Smooth muscle cell (in vitro differentiated cells): ENCODE results near the gene EDA. TPM values are rescaled to one million over a fixed set of nuclear protein-coding genes. Genes with fewer than 3 reads are reported as not detected.

Experiments used
- DNase-seq: peaks from one replicate; lab custom pipeline; 2025; ENCODE audit not compliant: unreplicated experiment; lab: John Stamatoyannopoulos, UW
- H2AFZ ChIP-seq: fragments of 200-600 bp; sonication (generic); 2 replicates; pipeline ENCODE4 v1.6.0; 2016; ENCODE audit warnings: antibody characterized with exemption, low read depth, mild to moderate bottlenecking
- H3F3A ChIP-seq: fragments of 200-600 bp; sonication (generic); 2 replicates; pipeline ENCODE4 v1.6.0; 2017; ENCODE audit warnings: antibody characterized with exemption, low read depth
- H3K27ac ChIP-seq: fragments of 200-600 bp; sonication (generic); 2 replicates; pipeline ENCODE4 v1.5.1; 2016; ENCODE audit warnings: low read depth, mild to moderate bottlenecking
- H3K27me3 ChIP-seq: fragments of 200-600 bp; sonication (generic); 2 replicates; pipeline ENCODE4 v1.6.1; 2016; ENCODE audit warnings: low read depth, mild to moderate bottlenecking
- H3K36me3 ChIP-seq: fragments of 200-600 bp; sonication (generic); 2 replicates; pipeline ENCODE4 v1.5.1; 2016; ENCODE audit warnings: low read depth
- H3K4me1 ChIP-seq: fragments of 200-600 bp; sonication (generic); 2 replicates; pipeline ENCODE4 v1.5.1; 2016; ENCODE audit warnings: low read depth
- H3K4me2 ChIP-seq: fragments of 200-600 bp; sonication (generic); 2 replicates; pipeline ENCODE4 v1.6.0; 2016; ENCODE audit warnings: mild to moderate bottlenecking
- H3K4me3 ChIP-seq: fragments of 200-600 bp; sonication (generic); 2 replicates; pipeline ENCODE4 v1.5.1; 2016; ENCODE audit warnings: mild to moderate bottlenecking
- H3K79me2 ChIP-seq: fragments of 200-600 bp; sonication (generic); 2 replicates; pipeline ENCODE4 v1.6.0; 2016; ENCODE audit warnings: low read depth, mild to moderate bottlenecking
- H3K9ac ChIP-seq: fragments of 200-600 bp; sonication (generic); 2 replicates; pipeline ENCODE4 v1.6.0; 2016; ENCODE audit warnings: low read depth
- H3K9me3 ChIP-seq: fragments of 200-600 bp; sonication (generic); replicated peaks from 2 replicates; pipeline ENCODE4 v1.5.1; 2016; ENCODE audit warnings: low read depth
- H4K20me1 ChIP-seq: fragments of 200-600 bp; sonication (generic); 2 replicates; pipeline ENCODE4 v1.6.0; 2016; ENCODE audit warnings: low read depth
- CTCF ChIP-seq: fragments of 200-600 bp; sonication (generic); IDR thresholded peaks from 2 replicates; pipeline ENCODE4 v1.5.1; 2017; ENCODE audit warnings: borderline replicate concordance, mild to moderate bottlenecking, antibody characterized with exemption; ENCODE audit not compliant: insufficient read depth, poor library complexity, severe bottlenecking
- WGBS: methylation state at CpG from one replicate; pipeline ENCODE4 v1.1.7; 2016; ENCODE audit warnings: low lambda C conversion rate; 5-methylcytosine and 5-hydroxymethylcytosine counted together
- polyA plus RNA-seq: library from polyadenylated mRNA; unstranded; fragments of >200 nt; fragmentation: Nextera tagmentation; extraction: Ambion mirVana; gene quantifications from 2 replicates; pipeline ENCODE4 v1.2.1, GENCODE V29; 2016
- total RNA-seq: library from RNA; depleted of rRNA; stranded (reverse); fragments of >200 nt; gene quantifications from 2 replicates; pipeline ENCODE4 v1.2.3, GENCODE V29; 2014

Gene EDA
- total and polyA plus RNA-seq, 2 experiments from 2014 or later, result 2.0 TPM; not detected in 1

- Histone ChIP-seq H3K36me3 (no peaks in the 10 kb centered on the region), H3K9ac (no peak overlapping the region), H3K27me3 (peaks cover 12% of the 10 kb centered on the region), H3K4me3 (peak overlapping the region; percentile 56), H3K4me1 (no peaks in the 10 kb centered on the region), H3F3A (no peaks in the 10 kb centered on the region), H3K27ac (no peak overlapping the region), H3K4me2 (no peak overlapping the region), H3K9me3 (no peaks in the 10 kb centered on the region), H3K79me2 (no peaks in the 10 kb centered on the region), H4K20me1 (no peaks in the 10 kb centered on the region), H2AFZ (no peak overlapping the region)
- no peak for DNase-seq
- no peak for TF ChIP-seq CTCF
- 67% methylated on average over 4 of the region's 4 CpGs for WGBS
Measured at GRCh38 chrX:69614886-69615285, 1.0 kb upstream of the EDA start.

GRCh38 chrX:69615342-69615741, 571 bp upstream of the EDA start:
- H3K79me2 ChIP-seq, result no peaks in the 10 kb centered on the region
- 56% methylated on average over 7 of the region's 7 CpGs for WGBS
- no peak overlapping the region for H3K27ac ChIP-seq
- H2AFZ ChIP-seq, result peak overlapping the region; percentile 72
- H3F3A ChIP-seq, result no peaks in the 10 kb centered on the region
- H3K27me3 ChIP-seq, result peaks cover 12% of the 10 kb centered on the region
- no peak for TF ChIP-seq CTCF
- no peaks in the 10 kb centered on the region for H3K9me3 ChIP-seq
- DNase-seq, result no peak
- no peak overlapping the region for H3K9ac ChIP-seq
- no peaks in the 10 kb centered on the region for H4K20me1 ChIP-seq
- peak overlapping the region; percentile 80 for H3K4me2 ChIP-seq
- no peaks in the 10 kb centered on the region for H3K4me1 ChIP-seq
- H3K36me3 ChIP-seq, result no peaks in the 10 kb centered on the region
- peak overlapping the region; percentile 56 for H3K4me3 ChIP-seq

- Histone ChIP-seq H3K4me2 (peak overlapping the region; percentile 80), H3F3A (no peaks in the 10 kb centered on the region), H3K4me1 (no peaks in the 10 kb centered on the region), H4K20me1 (no peaks in the 10 kb centered on the region), H3K27me3 (peaks cover 12% of the 10 kb centered on the region), H3K9me3 (no peaks in the 10 kb centered on the region), H3K79me2 (no peaks in the 10 kb centered on the region), H3K9ac (no peak overlapping the region), H3K27ac (no peak overlapping the region), H3K4me3 (peak overlapping the region; percentile 56), H3K36me3 (no peaks in the 10 kb centered on the region), H2AFZ (peak overlapping the region; percentile 79)
- no peak for TF ChIP-seq CTCF
- no peak for DNase-seq
- WGBS, result 30% methylated on average over 50 of the region's 53 CpGs
Measured at GRCh38 chrX:69616457-69617203, 717 bp downstream of the EDA start.

- no peaks in the 10 kb centered on the region for H3K79me2 ChIP-seq
- no peaks in the 10 kb centered on the region for H3K36me3 ChIP-seq
- H3F3A ChIP-seq, result no peaks in the 10 kb centered on the region
- H4K20me1 ChIP-seq, result no peaks in the 10 kb centered on the region
- 13% methylated on average over 1 of the region's 1 CpG for WGBS
- DNase-seq, result no peak
- peaks cover 12% of the 10 kb centered on the region for H3K27me3 ChIP-seq
- no peak overlapping the region for H2AFZ ChIP-seq
- H3K9ac ChIP-seq, result no peak overlapping the region
- H3K9me3 ChIP-seq, result no peaks in the 10 kb centered on the region
- H3K4me1 ChIP-seq, result no peaks in the 10 kb centered on the region
- H3K4me3 ChIP-seq, result no peak overlapping the region
- TF ChIP-seq CTCF, result peak; percentile 42
- H3K4me2 ChIP-seq, result no peak overlapping the region
- H3K27ac ChIP-seq, result no peak overlapping the region
Measured at GRCh38 chrX:69618803-69619202, 2.9 kb downstream of the EDA start.
